ENCODE data around the gene FOXI1. TPM values are rescaled to one million over a fixed set of nuclear protein-coding genes. Genes with fewer than 3 reads are reported as not detected.

The FOXI1 gene
- total RNA-seq, 4 donors from 2014 or later, result not detected

GRCh38 chr5:170148430-170149205 lies 42.9 kb downstream of the FOXI1 start:
- intact Hi-C loops (cut with DNase I), result no loop called here
- Histone ChIP-seq H3K27ac (no peak overlapping the region), H3K36me3 (no peaks in the 10 kb centered on the region)

DNA sequence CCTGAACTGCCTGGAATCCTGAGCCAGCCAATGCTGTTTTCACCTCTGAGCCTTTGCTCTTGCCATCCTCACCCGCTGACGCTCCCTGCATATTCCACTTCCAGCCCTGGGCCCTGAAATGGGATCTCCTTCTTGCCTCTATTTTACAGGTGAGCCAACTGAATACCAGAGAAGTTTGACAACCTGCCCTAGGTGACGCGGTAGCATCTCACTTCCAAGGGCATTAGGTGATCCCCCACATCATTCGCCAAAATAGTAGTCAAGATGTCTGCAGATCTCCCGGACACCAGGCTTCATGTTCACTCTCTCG lies 43.5 kb downstream of the FOXI1 start:
- intact Hi-C loops (cut with DNase I), result no loop called here
- peaks cover 7 to 11% of the 10 kb centered on the region in 2 donors for H3K4me1 ChIP-seq
- TF ChIP-seq POLR2A (IDR thresholded peaks at IDR 0.05), result no peak
- TF ChIP-seq, protein P1, sequence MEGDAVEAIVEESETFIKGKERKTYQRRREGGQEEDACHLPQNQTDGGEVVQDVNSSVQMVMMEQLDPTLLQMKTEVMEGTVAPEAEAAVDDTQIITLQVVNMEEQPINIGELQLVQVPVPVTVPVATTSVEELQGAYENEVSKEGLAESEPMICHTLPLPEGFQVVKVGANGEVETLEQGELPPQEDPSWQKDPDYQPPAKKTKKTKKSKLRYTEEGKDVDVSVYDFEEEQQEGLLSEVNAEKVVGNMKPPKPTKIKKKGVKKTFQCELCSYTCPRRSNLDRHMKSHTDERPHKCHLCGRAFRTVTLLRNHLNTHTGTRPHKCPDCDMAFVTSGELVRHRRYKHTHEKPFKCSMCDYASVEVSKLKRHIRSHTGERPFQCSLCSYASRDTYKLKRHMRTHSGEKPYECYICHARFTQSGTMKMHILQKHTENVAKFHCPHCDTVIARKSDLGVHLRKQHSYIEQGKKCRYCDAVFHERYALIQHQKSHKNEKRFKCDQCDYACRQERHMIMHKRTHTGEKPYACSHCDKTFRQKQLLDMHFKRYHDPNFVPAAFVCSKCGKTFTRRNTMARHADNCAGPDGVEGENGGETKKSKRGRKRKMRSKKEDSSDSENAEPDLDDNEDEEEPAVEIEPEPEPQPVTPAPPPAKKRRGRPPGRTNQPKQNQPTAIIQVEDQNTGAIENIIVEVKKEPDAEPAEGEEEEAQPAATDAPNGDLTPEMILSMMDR (IDR thresholded peaks at IDR 0.05), result no peak
- H3K36me3 ChIP-seq, result no peaks in the 10 kb centered on the region
- DNase-seq, result no peak
- no peak overlapping the region for H3K4me3 ChIP-seq (replicated peaks in 1 of 3)
- WGBS, 2 donors, result 91 to 100% methylated on average over 7 of the region's 7 CpGs
- H3K9me3 ChIP-seq, result no peaks in the 10 kb centered on the region
- no peak overlapping the region for H3K27ac ChIP-seq
- no peaks in the 10 kb centered on the region for H3K27me3 ChIP-seq

More at GRCh38 chr5:170148430-170149205, 42.9 kb downstream of the FOXI1 start:
- TF ChIP-seq POLR2A (IDR thresholded peaks at IDR 0.05), result no peak
- TF ChIP-seq, protein P1 (IDR thresholded peaks at IDR 0.05), result no peak
- Histone ChIP-seq H3K4me3 (replicated peaks in 1 of 3) (no peak overlapping the region), H3K4me1 (peaks cover 7 to 11% of the 10 kb centered on the region in 2 donors), H3K27me3 (no peaks in the 10 kb centered on the region), H3K9me3 (no peaks in the 10 kb centered on the region)
- DNase-seq, result no peak
- WGBS, 2 donors, result 80 to 88% methylated on average over 12 of the region's 12 CpGs

GRCh38 chr5:170150713-170151096 lies 45.0 kb downstream of the FOXI1 start:
- intact Hi-C loops (cut with DNase I), result no loop called here
- no peaks in the 10 kb centered on the region for H3K9me3 ChIP-seq
- DNase-seq, result no peak
- H3K36me3 ChIP-seq, result no peaks in the 10 kb centered on the region
- H3K4me3 ChIP-seq (replicated peaks in 1 of 3), result no peak overlapping the region
- TF ChIP-seq POLR2A (IDR thresholded peaks at IDR 0.05), result no peak
- TF ChIP-seq, protein P1 (IDR thresholded peaks at IDR 0.05), result no peak
- 63 to 65% methylated on average over 5 of the region's 5 CpGs for WGBS, 2 donors
- no peaks in the 10 kb centered on the region for H3K27me3 ChIP-seq
- peak overlapping the region; percentile 61 to 82 (median 81) for H3K27ac ChIP-seq
- H3K4me1 ChIP-seq, result peaks cover 7 to 11% of the 10 kb centered on the region in 2 donors

DNA sequence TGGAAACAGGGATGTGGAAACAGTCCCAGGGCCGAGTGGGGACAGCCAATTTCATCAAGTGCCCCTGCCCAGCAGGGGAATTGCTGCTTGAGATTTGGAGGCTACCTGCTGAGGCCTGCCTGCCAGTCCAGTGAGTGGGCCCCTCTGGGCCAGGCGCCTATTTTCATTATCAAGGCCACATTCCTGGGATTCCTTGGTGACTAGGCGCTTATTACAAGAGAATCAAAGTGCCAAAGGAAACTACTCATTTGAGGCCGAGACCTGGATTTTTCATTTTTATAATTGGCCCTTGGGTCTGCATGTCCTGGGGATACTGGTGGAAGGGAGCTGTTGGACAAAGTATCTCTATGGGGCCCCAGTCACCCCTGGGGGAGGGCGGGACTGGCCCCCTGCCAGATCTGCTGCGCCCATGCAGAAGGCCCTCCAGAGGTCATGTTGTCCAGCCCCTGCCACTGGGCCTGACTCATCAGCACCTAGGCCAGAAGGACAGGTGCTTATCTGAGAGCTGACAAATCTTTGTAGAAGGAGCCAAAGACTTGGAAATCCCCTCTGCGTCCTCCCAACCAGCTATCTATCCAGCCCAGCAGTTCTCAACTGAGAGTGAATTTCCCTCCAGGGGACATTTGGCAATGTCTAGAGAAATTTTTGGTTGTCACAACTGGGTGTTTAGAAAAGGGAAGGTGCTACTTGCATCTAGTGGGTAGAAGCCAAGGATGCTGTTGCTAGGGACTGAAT lies 45.6 kb downstream of the FOXI1 start:
- H3K4me3 ChIP-seq (replicated peaks in 1 of 3), result no peak overlapping the region
- H3K36me3 ChIP-seq, result no peaks in the 10 kb centered on the region
- H3K27me3 ChIP-seq, result no peaks in the 10 kb centered on the region
- H3K4me1 ChIP-seq, result peaks cover 7 to 11% of the 10 kb centered on the region in 2 donors
- peak overlapping the region; percentile 61 to 94 (median 81) for H3K27ac ChIP-seq
- peak; percentile 94 to 96 for DNase-seq
- 35 to 37% methylated on average over 7 of the region's 7 CpGs for WGBS, 2 donors
- intact Hi-C loops (cut with DNase I), result no loop called here
- no peak for TF ChIP-seq POLR2A (IDR thresholded peaks at IDR 0.05)
- TF ChIP-seq, protein P1 (IDR thresholded peaks at IDR 0.05), result no peak
- H3K9me3 ChIP-seq, result no peaks in the 10 kb centered on the region

GRCh38 chr5:170152767-170153166 lies 47.1 kb downstream of the FOXI1 start:
- Histone ChIP-seq H3K4me1 (peaks cover 7 to 11% of the 10 kb centered on the region in 2 donors), H3K27ac (no peak overlapping the region), H3K27me3 (no peaks in the 10 kb centered on the region), H3K4me3 (replicated peaks in 1 of 3) (no peak overlapping the region), H3K36me3 (no peaks in the 10 kb centered on the region), H3K9me3 (no peaks in the 10 kb centered on the region)
- intact Hi-C loops (cut with DNase I), result no loop called here
- DNase-seq, result no peak
- no peak for TF ChIP-seq POLR2A (IDR thresholded peaks at IDR 0.05)
- TF ChIP-seq, protein P1 (IDR thresholded peaks at IDR 0.05), result no peak
- WGBS, 2 donors, result 89 to 90% methylated on average over 3 of the region's 3 CpGs
